NCI-H1694 treated with DMSO at 0.1 percent for 48 hours (cell line): ENCODE data around the gene CFAP206.
"Not testable (repeated sequence)": the region's sequence is repeated elsewhere in the genome, so short reads cannot be mapped to it uniquely, and the experiment has no call there.

Experiments used
- DNase-seq: peaks from one replicate; lab custom pipeline; 2025; lab: John Stamatoyannopoulos, UW

CFAP206 gene

DNA sequence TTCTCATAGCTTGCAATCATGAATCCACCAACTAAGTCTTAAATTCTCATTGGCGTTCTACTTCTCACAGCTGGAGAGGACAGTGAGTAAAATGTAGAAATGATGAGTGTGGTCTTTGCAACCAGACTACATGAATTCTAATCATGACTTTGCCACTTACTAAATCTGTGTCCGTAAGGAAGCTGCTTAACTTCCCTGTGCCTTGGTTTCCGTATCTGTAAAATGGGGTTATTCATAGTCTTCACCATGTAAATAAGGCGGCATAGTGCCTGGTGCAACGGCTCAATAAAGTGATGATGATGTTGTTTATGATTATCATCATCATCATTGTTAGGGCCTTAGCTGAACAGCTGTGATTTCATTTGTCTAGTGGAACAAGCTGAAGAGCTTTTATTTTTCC lies 12.6 kb downstream of the CFAP206 start:
- no peak for DNase-seq

DNA sequence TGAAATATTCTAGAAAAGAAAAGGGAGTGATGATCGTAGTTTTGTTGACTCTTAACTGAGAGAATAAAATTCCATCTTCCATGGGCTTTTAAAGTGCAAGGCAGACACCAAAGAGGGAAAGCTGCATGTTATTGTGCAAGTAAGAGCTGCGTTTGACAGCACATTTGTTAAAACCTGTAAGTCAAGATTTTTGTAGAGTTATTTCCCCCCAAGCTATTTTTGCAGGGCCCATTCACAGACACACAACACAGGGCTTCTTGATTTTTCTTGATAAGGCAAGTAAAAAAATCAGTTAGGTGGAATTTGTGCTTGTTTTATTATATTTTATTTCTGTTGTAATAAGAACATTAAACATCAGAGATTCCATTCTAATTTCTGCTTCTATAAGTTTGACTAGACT lies 13.8 kb downstream of the CFAP206 start:
- DNase-seq, result no peak

DNA sequence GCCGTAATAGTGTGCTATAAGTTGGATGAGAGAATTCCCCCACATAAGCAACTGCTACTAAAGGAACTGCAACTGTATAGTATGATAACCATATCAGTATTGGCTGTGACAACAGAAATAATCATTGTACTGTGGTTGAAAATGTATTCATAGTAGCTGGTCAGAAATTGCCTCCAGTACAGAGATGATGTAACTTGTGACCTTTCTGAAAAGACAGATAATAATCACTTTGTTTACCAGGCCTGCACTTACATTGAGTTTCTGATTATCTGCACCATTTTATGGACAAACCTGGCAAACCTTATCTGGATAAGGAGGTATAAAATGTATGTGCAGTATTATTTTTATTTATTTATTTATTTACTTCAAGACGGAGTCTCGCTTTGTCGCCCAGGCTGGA lies 19.0 kb downstream of the CFAP206 start:
- DNase-seq, result no peak

DNA sequence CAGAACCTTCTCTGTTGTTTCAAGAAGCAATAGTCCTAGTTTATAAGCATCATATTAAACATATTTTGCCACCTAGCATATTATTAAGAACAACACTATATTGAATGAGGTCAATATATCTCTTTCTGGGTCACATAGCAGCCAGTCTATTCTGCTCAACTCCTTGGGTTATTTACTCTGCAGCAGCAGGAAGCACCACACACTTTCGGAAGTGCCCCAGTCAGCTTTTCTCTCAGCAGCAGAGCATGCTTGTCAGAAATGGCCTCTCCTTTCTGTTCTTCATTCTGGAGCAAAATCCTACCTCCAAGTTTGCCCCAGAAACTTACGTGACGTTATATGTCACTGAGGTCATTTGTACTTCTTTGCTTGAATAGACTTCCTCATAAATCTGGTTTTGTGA lies 22.7 kb downstream of the CFAP206 start:
- DNase-seq, result no peak

DNA sequence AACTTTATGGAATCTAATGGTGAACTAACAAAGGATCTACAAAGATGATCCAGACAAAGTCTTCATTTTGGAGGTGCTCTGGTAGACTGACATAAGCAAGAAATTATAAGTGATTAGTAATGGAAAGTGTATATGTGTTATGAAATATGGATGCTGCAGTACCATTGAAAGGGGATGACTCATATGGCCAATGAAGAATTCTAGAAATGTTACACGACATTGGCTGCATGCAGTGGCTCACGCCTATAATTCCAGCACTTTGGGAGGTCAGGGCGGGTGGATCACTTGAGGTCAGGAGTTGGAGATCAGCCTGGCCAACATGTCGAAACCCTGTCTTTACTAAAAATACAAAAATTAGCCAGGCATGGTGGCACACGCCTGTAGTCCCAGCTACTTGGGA lies 23.5 kb downstream of the CFAP206 start:
- no peak for DNase-seq

DNA sequence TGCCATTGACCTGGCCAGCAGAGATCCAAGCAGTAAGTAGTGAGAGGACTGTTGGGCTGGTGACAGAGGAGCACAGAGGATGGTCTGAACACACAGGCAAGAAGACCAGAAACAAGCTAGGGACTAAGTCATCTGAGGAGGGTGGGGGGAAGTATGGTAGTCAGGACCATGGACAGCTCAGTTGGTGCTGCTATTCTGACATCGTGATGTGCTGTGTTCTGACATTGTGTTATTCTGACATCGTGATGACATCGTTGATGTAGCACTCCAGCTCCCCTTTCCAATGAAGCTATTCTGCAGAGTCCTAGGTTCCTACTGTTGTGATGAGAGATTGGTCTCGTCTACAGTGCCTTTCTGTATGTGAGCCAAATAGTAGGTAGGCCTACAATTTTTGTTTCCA lies 28.7 kb downstream of the CFAP206 start:
- no peak for DNase-seq

DNA sequence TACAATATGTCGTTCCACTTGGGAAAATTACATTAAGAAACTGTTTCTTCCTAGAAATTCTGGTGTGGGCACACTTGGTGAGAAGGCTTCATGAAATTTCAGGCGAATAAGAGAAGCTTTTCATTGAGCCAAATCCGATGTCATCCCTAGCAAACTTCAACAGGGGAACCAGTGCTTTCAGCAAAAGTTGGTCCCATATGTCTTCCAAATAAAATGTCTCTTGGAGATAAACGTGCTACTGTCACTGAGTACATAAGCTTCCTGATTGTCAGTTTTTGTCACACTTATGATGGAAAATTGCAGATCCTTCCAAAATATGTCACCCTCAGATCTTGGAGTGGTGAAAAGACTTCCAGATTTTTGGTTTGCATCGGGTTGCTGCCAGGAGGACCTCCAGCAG lies 33.9 kb downstream of the CFAP206 start:
- DNase-seq, result no peak

DNA sequence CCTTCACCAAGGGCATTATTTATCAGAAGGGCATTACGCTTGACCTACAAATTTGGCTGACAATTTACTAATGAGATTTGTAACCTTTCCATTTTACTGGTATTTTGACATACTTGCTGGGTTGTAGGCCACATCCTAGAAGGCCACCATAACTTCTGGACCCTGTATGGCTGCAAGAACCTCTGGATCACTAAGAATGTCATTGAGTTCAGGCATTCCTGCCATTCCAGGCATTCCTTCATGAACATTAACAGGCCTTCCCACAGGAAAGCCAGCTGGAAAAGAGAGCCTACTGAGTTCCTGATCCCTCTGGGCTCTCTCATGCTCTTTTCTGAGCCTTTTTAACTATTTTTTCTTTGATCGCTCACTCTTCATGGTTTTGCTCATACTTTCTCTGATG lies 36.6 kb downstream of the CFAP206 start:
- DNase-seq, result no peak

DNA sequence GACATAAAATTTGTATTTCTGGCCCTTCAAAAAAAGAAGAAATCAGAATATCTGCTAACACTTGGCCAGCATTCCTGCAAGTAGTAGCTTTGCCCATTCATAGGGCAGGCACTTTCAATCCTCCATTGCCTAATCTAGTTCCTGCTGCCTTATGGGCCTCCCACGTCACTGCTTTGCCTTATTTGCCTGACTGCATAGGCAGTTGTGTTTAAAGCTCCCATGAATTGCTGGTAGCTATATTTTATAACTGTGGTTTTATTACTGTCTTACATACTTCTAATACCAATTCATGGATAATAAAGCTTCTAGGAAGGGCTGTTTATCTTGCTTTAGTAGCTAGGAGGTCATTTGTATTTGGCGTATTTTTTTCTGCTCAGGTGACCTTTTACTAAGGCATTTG lies 57.3 kb downstream of the CFAP206 start:
- no peak for DNase-seq

DNA sequence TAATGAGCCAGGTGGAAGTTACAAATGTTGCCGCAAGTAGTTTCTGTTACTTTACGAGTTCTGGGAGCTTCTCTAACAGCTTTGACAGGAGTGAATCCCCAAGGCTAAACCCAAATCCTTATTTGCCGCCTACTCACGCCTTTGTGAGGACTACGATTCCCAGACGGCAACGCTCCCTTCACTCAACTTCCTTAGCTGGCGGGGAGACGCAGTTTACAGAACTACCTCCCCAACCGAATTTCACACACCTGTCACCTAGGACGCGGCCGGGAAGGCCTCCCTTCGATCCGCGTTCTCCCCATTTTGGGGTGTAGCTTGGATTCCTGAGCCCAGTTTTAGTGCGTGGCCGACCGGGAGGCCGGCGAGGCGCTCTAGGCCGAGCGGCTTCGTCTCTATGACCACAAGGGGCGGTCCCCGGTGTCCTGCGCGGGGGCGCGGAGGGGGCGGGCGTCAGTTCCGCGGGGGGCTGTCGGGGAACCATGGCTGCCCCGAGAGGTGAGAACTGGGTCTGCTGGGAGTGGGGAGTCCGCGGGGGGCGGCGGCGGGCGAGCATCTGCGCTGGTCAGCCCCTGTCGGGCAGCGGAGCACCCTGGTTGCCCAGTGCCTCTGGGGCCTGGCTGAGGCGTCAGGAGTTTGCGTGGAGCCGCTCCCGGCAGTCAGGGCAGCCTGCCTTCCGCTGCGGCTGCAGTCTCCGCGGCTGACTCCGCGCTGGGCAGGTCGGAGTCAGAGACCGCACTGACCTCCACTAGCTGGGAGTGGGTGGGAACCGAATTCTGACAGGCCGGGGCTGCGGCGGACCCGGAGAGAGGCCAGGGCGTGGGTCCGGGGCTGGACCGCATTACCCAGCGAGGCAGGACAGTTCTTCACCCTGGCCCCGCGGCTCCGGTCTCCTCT lies 65.0 kb downstream of the CFAP206 start, which contains the start of gene SLC35A1:
Gene SLC35A1, plus strand, starts transcription at position 450 of the 894 bp plus-strand sequence. Its CDS starts 30 bp downstream, at position 480.
- DNase-seq, result peak; percentile 68

DNA sequence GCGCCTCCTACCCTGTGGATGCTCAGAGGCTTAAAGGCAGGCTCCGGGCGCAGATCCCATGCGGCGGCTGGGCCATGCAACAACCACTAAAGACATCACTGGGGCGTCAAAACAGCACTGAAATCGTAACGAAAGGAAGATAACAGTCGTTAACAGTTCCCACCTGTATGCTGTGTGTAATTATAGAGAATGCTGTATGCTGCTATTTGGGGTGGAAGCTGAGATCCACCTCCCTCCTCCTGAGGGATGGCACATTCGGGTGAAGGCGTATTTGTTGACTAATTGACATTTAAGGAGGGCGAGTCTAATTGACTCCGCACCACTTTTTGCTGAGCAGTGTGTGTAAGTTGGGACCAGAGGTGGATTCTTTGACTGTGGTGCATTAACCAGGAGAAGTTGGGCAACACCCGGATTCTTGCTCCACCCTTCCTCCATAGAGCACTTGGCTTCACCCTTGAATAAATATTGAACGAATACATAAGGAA lies 65.7 kb downstream of the CFAP206 start:
- no peak for DNase-seq

DNA sequence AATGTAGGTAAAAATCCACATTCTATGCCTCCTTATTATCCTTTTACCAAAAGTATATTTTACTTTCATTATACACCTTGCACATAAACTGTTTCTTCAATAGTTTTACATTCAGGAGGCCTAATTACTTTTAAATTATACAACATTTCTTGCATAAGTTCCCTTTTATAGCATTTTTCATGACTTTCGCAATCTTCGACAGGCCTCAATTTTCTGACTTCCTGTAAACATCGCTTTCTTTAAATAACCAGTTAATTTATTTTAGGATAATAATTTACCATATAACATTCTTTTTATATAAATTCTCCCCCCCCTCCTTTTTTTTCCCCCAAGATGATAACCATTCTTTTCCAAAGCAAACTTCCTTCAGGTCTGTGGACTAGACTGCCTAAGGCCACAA lies 74.2 kb downstream of the CFAP206 start:
- no peak for DNase-seq

DNA sequence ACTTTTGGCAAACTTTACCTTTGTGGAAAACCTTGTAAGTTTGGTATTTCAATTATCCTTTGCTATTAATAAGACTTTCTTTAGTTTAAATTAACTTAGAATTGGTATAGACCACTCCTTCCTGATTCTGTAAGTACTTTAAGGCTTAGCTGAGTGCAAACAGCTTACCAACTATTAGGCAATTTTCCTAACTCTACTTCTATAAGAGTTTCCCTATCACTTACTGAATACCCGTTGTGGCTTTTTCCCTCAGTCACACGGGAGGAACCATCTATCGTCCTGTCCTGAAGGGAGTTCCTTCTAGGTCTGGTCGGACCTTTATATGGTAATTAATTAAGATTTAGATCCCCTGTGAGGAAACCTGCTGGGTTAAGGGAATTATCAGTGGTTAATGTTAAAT lies 74.6 kb downstream of the CFAP206 start:
- no peak for DNase-seq

DNA sequence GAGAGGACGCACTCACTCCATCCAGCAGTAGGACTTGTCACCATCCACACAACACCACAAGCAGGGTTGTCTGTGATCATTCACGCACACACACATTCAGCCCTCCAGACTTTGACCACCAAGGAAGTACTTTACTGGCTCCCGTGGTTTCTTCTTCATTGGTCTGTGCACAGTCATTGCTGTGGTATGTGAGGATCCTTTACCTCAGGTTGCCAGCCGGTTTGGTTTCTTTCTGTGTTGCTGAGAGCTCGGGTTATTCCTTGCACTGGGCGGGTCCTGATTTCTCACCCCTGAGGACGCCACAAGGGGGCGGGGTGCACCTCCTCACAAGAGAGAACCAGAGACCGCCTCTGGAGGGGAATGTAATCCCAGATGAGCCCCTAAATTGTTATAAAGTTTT lies 76.2 kb downstream of the CFAP206 start:
- DNase-seq, result no peak

DNA sequence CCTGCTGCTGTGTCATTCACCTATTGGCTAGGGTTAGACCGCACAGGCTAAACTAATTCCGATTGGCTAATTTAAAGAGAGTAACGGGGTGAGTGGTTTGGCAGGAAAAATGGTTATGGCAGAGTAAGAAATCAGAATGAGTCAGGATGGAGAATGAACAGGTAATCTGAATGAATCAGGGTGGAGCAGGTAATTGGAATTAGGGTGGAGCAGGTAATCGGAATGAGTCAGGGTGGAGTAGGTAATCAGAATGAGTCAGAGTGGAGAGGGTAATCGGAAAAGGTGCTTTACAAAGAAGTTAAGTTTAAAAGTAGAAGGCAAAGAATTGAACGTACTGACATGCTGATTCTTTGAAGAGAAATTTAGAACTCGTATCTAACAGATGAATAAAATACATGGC lies 76.7 kb downstream of the CFAP206 start:
- no peak for DNase-seq

DNA sequence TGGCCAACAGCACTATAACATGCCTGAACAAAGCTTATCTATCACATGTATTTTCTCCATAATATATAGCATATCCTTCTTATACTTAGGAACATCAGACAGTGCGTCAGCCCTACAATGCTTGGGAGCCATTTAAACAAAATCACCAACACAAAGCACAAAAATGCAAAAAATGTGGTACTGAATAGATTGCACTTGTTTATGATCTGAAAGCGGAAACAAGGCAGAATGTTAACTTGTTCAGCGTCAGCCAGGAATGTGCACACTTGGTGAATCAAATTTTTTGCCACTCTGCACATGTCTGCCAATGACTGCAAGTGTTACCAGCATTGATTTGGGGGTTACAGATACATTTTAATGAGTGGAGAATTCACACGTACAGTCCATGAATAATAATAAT lies 79.8 kb downstream of the CFAP206 start:
- no peak for DNase-seq

DNA sequence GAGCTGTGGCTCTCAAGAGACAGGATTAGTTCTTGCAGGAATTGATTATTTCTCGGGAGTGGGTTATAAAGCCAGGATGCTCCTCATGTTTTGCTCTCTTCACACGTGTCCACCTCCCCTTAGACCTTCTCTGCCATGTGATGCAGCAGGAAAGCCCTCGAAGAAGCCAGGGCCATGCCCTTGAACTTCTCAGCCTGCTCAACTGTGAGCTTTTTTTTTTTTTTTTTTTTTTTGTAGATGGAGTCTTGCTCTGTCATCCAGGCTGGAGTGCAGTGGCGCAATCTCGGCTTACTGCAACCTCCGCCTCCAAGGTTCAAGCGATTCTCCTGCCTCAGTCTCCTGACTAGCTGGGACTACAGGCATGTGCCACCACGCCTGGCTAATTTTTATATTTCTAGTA lies 81.6 kb downstream of the CFAP206 start:
- DNase-seq, result not testable (repeated sequence)

DNA sequence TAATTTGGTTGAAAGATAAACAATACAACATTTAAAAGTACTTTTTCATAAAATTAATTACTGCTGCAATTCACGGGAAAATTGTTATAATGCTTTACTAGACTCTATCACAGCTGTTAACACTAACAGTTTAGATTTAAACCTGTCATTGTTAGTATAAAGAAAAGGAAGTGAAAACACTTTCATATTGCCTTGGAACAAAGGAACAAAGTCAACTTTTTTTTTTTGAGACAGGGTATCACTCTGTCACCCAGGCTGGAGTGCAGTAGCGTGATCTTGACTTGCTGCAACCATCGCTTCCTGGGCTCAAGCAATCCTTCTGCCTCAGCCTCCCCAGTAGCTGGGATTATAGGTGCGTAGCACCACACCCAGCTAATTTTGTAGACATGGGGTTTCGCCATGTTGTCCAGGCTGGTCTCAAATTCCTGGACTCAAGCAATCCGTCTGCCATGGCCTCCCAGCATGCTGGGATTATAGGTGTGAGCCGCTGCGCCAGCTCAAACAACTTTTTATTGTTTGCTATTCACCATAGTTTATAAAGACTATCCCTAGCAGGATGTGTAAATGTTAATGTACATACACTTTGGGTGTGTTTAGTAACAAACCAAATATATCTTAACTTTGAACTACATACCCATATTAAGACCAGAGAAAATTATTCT lies 87.1 kb downstream of the CFAP206 start:
- no peak for DNase-seq

DNA sequence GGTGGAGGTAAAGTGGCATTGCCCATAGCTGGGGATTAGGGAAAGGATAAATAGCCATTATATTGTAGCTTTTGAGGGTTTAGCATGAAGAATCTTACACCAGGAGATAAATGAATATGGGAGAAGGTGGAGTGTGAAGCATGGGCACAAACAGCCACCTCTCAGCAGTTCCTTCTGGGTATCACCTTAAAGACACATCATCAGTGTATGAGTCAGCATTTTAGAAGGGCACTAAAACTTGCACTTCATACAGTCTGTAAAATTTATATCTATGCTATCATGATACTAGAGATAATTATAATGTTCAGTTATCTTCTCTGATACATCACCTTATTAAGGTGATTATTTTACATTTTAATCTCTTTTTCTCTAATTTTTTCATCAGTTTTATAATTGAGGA lies 90.3 kb downstream of the CFAP206 start:
- DNase-seq, result no peak

DNA sequence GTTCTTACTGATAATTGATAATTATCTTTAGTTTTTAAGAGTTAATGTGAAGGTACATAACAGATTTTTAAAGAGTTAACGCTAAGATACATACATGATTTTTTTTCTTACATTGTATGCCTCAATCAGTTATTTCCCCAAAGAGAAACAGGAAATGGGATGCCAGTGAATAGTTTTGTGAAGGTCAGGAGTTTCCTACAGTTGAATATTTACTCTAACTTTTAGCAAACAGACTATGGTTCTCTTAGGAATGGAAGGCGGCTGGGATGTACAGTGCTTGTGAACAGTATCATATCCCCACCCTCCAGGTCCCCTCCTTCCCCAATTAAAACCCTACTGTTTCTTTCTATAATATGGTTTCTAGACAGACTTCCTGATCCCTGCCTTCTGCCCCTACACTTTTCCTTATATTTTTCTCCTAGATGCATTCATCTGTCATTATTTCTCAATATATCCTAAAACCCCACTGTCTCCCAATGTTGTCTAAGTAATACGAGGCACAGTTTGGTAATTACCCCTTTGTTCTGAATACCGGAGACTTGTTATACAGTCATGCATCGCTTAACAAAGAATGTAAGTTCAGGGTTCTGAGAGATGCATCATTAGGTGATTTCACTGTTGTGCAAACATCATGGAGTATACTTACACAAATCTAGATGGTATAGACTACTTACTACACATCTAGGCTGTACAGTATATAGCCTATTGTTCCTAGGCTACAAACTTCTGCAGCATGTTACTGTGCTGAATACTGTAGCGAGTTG lies 94.2 kb downstream of the CFAP206 start:
- DNase-seq, result no peak

DNA sequence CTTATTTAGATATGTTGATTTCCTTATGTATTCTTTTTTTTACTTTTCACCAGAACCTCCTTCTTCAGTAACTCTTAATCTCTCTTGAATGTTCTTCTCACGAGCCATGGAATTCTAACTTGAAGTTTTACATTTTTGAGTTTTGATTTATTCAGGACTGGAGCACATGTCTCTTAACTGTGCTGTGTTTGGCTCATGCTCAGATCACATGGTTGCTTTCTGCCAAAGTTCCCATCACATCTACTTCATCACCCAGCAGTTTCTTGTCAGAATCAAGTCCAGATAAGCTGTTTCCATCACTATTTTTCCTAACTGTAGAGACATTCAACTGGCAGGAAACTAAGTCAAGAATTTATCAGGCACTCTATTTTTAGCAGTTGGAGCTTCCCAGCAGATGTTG lies 96.7 kb downstream of the CFAP206 start:
- no peak for DNase-seq
